Right ventricle myocardium inferior (tissue), 1 donor: ENCODE measurements around the gene RHEX. TPM values are rescaled to one million over a fixed set of nuclear protein-coding genes. Genes with fewer than 3 reads are reported as not detected.

ENCODE experiments used
- ATAC-seq: fragments of 200-7000 bp; cut with Tn5 transposase; one replicate; pipeline ENCODE4 v1.9.1; 2020; ENCODE audit warnings: mild to moderate bottlenecking, moderate library complexity
- DNase-seq: peaks from one replicate; pipeline ENCODE4 v3.0.0; 2021; ENCODE audit errors: missing footprints
- intact Hi-C: fragments of 100-400 bp; cut with DNase I; formaldehyde crosslinking; loops from one replicate; pipeline ENCODE4 v1.11.0; 2022
- total RNA-seq: library from RNA; stranded (reverse); fragmentation: NEBNext Ultra II Directional; extraction: Animal tissue kit (Norgen Biotek cat#: 25700); gene quantifications from one replicate; pipeline ENCODE4 v1.2.1, GENCODE V29; 2021
- donor health status: DM: no; HTN: yes; CAD: no; lungs with severe emphysema.

The RHEX gene
- total RNA-seq, 1 donor from 2014 or later = 0.81 TPM

- intact Hi-C loops = no loop called here
- ATAC-seq (no peak), DNase-seq (no peak)
Observed at GRCh38 chr1:206079135-206079534, 26.2 kb downstream of the RHEX start.

- no peak for ATAC-seq
- no peak for DNase-seq
- intact Hi-C loops = no loop called here
Observed at GRCh38 chr1:206080026-206080820, 27.2 kb downstream of the RHEX start.

- intact Hi-C loops = no loop called here
- DNase-seq (no peak), ATAC-seq (no peak)
Observed at GRCh38 chr1:206081856-206082255, 28.9 kb downstream of the RHEX start.

GRCh38 chr1:206082831-206083695, 30.1 kb downstream of the RHEX start:
- intact Hi-C loops = no loop called here
- no peak for DNase-seq
- no peak for ATAC-seq

- DNase-seq (no peak), ATAC-seq (no peak)
- intact Hi-C loops = no loop called here
Observed at GRCh38 chr1:206083750-206084149, 30.8 kb downstream of the RHEX start.

- intact Hi-C loops = no loop called here
- no peak for ATAC-seq
- no peak for DNase-seq
Observed at GRCh38 chr1:206087091-206087490, 34.1 kb downstream of the RHEX start.

GRCh38 chr1:206089341-206089740, 36.4 kb downstream of the RHEX start:
- no peak for DNase-seq
- ATAC-seq = no peak
- intact Hi-C loops = no loop called here

- intact Hi-C loops = no loop called here
- DNase-seq (no peak), ATAC-seq (no peak)
Observed at GRCh38 chr1:206094024-206094423, 41.1 kb downstream of the RHEX start.

- intact Hi-C loops = no loop called here
- no peak for DNase-seq
- ATAC-seq = no peak
Observed at GRCh38 chr1:206097381-206097780, 44.4 kb downstream of the RHEX start.

- no peak for DNase-seq
Observed at GRCh38 chr1:206098242-206098919, 45.4 kb downstream of the RHEX start.

GRCh38 chr1:206100226-206100815, 47.3 kb downstream of the RHEX start:
- DNase-seq (no peak), ATAC-seq (no peak)
- intact Hi-C loops = loop anchor here (10.0 kb wide), 2 partner anchors 306 to 446 kb away; no protein-coding TSS in a partner anchor

More at GRCh38 chr1:206098242-206098919, 45.4 kb downstream of the RHEX start:
- intact Hi-C loops = no loop called here
- no peak for ATAC-seq

- DNase-seq (no peak), ATAC-seq (no peak)
- intact Hi-C loops = loop anchor here (10.0 kb wide), 2 partner anchors 307 to 447 kb away; no protein-coding TSS in a partner anchor
Observed at GRCh38 chr1:206101351-206102045, 48.5 kb downstream of the RHEX start.

GRCh38 chr1:206102292-206102936, 49.4 kb downstream of the RHEX start:
- ATAC-seq = no peak
- intact Hi-C loops = loop anchor here (10.0 kb wide), 2 partner anchors 308 to 448 kb away; no protein-coding TSS in a partner anchor

GRCh38 chr1:206103979-206104378, 51.0 kb downstream of the RHEX start:
- DNase-seq = no peak
- no peak for ATAC-seq
- intact Hi-C loops = loop anchor here (10.0 kb wide), 2 partner anchors 309 to 449 kb away; no protein-coding TSS in a partner anchor

More at GRCh38 chr1:206102292-206102936, 49.4 kb downstream of the RHEX start:
- DNase-seq = no peak

GRCh38 chr1:206105464-206105995, 52.6 kb downstream of the RHEX start:
- intact Hi-C loops = loop anchor here (10.0 kb wide), 2 partner anchors 311 to 451 kb away; no protein-coding TSS in a partner anchor
- DNase-seq = no peak
- no peak for ATAC-seq

- peak; percentile 83 for ATAC-seq
- peak; percentile 90 for DNase-seq
- intact Hi-C loops = loop anchor here (1.0 to 10.0 kb wide), 5 partner anchors 76 to 452 kb away; no protein-coding TSS in a partner anchor
Observed at GRCh38 chr1:206106328-206107167, 53.6 kb downstream of the RHEX start.
